Measurements from ENCODE around the gene MYO1B.

MYO1B gene

GRCh38 chr2:191474464-191474863, 229.3 kb downstream of the MYO1B start:
- DNase-seq: no peak

Measured in activated effector memory CD4-positive, alpha-beta T cell treated with Interleukin-2 at 50 U/mL for 16 hours (primary cell).